ENCODE results near the gene CEP104.

The CEP104 gene

GRCh38 chr1:3864884-3865283 is 7.9 kb upstream of the CEP104 start:
- no peak for DNase-seq

- no peak for DNase-seq
These were observed 6.4 kb upstream of the CEP104 start for GRCh38 chr1:3863231-3863935.

- no peak for DNase-seq
These were observed 1.4 kb upstream of the CEP104 start for GRCh38 chr1:3858231-3858981.

GRCh38 chr1:3857791-3858129 is 749 bp upstream of the CEP104 start:
- DNase-seq: no peak

GRCh38 chr1:3852711-3853485 is 4.1 kb downstream of the CEP104 start:
- DNase-seq: no peak

- DNase-seq: no peak
These were observed 4.9 kb downstream of the CEP104 start for GRCh38 chr1:3852091-3852490.

- no peak for DNase-seq
These were observed 5.7 kb downstream of the CEP104 start for GRCh38 chr1:3851292-3851691.

GRCh38 chr1:3850857-3851256 is 6.2 kb downstream of the CEP104 start:
- no peak for DNase-seq

GRCh38 chr1:3847081-3847480 is 9.9 kb downstream of the CEP104 start:
- no peak for DNase-seq

GRCh38 chr1:3846541-3846940 is 10.5 kb downstream of the CEP104 start:
- no peak for DNase-seq

- DNase-seq: no peak
These were observed 14.1 kb downstream of the CEP104 start for GRCh38 chr1:3842912-3843311.

- no peak for DNase-seq
These were observed 15.5 kb downstream of the CEP104 start for GRCh38 chr1:3841491-3841890.

GRCh38 chr1:3838788-3839187 is 18.2 kb downstream of the CEP104 start:
- DNase-seq: no peak

GRCh38 chr1:3837685-3838084 is 19.3 kb downstream of the CEP104 start:
- no peak for DNase-seq

- DNase-seq: no peak
These were observed 19.8 kb downstream of the CEP104 start for GRCh38 chr1:3837200-3837599.

GRCh38 chr1:3836421-3836820 is 20.6 kb downstream of the CEP104 start:
- no peak for DNase-seq

- no peak for DNase-seq
These were observed 22.3 kb downstream of the CEP104 start for GRCh38 chr1:3834701-3835100.

GRCh38 chr1:3831689-3832088 is 25.3 kb downstream of the CEP104 start:
- no peak for DNase-seq

GRCh38 chr1:3828391-3828790 is 28.6 kb downstream of the CEP104 start:
- DNase-seq: no peak

- DNase-seq: no peak
These were observed 29.2 kb downstream of the CEP104 start for GRCh38 chr1:3827813-3828307.

GRCh38 chr1:3825356-3825755 is 31.7 kb downstream of the CEP104 start:
- no peak for DNase-seq

GRCh38 chr1:3824650-3825049 is 32.4 kb downstream of the CEP104 start:
- no peak for DNase-seq

- DNase-seq: no peak
These were observed 34.6 kb downstream of the CEP104 start for GRCh38 chr1:3822421-3822820.

GRCh38 chr1:3821908-3822307 is 35.1 kb downstream of the CEP104 start:
- DNase-seq: no peak
